Activated T-helper 1 cell treated with anti-CD3 and anti-CD28 coated beads, Interleukin-12 subunit alpha, Interleukin-12 subunit beta, Interleukin-2, Interleukin-4 antibody, amounts not matched to agents 30 ng/mL and 10 ng/mL and 1 ng/mL, durations not matched to agents 14 hours and 24 hours and 36 hours (primary cell): Measurements from ENCODE around the gene SLC19A2. TPM values are rescaled to one million over a fixed set of nuclear protein-coding genes. Genes with fewer than 3 reads are reported as not detected.

Experiments used
- DNase-seq: peaks from one replicate; pipeline ENCODE4 v3.0.0; 2021; ENCODE audit warnings: low spot score
- H3K27ac Mint-ChIP-seq: one replicate; pipeline ENCODE4 v1.8.0; 2021; ENCODE audit warnings: mild to moderate bottlenecking, mixed read lengths
- H3K27me3 Mint-ChIP-seq: one replicate; pipeline ENCODE4 v1.8.0; 2022; ENCODE audit warnings: mild to moderate bottlenecking, moderate library complexity, mixed read lengths; ENCODE audit not compliant: insufficient read depth
- H3K36me3 Mint-ChIP-seq: one replicate; pipeline ENCODE4 v1.8.0; 2021; ENCODE audit warnings: low read depth, mixed read lengths
- H3K4me1 Mint-ChIP-seq: one replicate; pipeline ENCODE4 v1.8.0; 2021; ENCODE audit warnings: low read depth, mixed read lengths
- H3K4me3 Mint-ChIP-seq: one replicate; pipeline ENCODE4 v1.8.0; 2021; ENCODE audit warnings: mild to moderate bottlenecking, moderate library complexity, mixed read lengths
- H3K9me3 Mint-ChIP-seq: one replicate; pipeline ENCODE4 v1.8.0; 2021; ENCODE audit warnings: mixed read lengths
- intact Hi-C: fragments of 100-400 bp; cut with micrococcal nuclease; formaldehyde crosslinking; loops from one replicate; pipeline ENCODE4 v1.15.1; 2024
- total RNA-seq: library from RNA; stranded (reverse); gene quantifications from 2 replicates; pipeline ENCODE4 v1.2.3, GENCODE V29; 2022

Gene SLC19A2
- total RNA-seq, 1 donor from 2014 or later, result 12.8 TPM

DNA sequence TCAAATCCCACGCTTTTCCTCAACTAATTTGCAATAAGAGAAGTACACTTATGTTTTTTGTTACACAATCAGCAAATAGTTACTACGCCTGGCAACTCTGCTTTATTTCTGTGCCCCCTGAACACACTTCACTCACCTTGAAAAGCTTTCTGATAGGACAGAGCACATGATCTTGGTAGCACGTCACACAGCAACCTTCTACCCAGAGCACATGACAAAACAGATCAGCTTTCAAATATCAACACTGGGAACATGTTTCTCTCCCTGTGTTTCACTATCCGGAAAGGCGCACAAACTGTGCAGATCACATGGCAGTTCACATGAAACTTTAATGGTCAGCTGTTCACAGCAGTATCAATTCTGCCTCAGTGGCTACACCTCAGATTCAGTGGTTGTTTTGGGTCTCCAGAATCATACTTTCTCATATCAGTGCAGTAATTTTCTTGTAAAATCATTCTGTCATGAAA is 2.2 kb downstream of the SLC19A2 start:
- H3K27me3 Mint-ChIP-seq, result no peaks in the 10 kb centered on the region
- no peaks in the 10 kb centered on the region for H3K9me3 Mint-ChIP-seq
- no peak for DNase-seq
- H3K36me3 Mint-ChIP-seq, result peaks cover 6% of the 10 kb centered on the region
- H3K27ac Mint-ChIP-seq, result no peak overlapping the region
- H3K4me3 Mint-ChIP-seq, result peak overlapping the region; percentile 94
- intact Hi-C loops, result loop anchor here (10.0 kb wide), 3 partner anchors 1019 to 1139 kb away; no protein-coding TSS in a partner anchor
- H3K4me1 Mint-ChIP-seq, result peaks cover 65% of the 10 kb centered on the region

DNA sequence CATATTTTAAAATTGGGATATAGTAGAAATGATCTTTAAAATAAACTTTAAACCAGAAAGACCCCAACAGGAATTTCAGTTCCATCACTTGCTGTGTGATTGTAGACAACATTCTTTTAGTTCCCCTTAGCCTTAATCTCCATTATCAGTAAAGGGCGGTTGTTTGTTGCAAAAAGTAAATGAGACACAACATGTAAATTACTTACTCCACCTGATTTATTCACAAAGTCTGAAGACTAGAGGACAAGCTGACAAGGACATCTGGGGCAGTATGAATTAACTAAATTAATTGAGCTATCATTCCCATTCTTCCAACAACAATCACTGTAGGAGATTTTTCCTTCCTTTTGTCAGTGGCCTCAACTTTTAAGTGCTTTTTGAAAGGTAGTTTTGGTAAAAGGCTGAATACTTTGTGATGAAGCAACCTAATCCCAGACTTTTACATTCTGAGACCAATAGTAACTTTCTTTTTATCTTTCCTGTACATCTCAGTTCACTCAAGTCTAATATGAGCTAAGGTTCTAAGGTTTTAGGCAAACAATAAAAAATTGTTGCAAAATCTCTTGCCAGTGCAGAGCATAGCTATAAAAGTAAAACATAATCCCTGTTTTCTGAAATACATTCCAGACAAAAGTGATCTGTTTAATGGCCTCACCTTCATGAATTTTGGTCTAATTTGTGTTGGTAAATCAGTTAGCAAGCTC is 6.2 kb downstream of the SLC19A2 start:
- no peaks in the 10 kb centered on the region for H3K9me3 Mint-ChIP-seq
- no peak overlapping the region for H3K4me3 Mint-ChIP-seq
- intact Hi-C loops, result loop anchor here (10.0 kb wide), 3 partner anchors 1015 to 1135 kb away; no protein-coding TSS in a partner anchor
- no peaks in the 10 kb centered on the region for H3K27me3 Mint-ChIP-seq
- H3K27ac Mint-ChIP-seq, result no peak overlapping the region
- no peak for DNase-seq
- peaks cover 44% of the 10 kb centered on the region for H3K4me1 Mint-ChIP-seq
- H3K36me3 Mint-ChIP-seq, result peaks cover 13% of the 10 kb centered on the region

DNA sequence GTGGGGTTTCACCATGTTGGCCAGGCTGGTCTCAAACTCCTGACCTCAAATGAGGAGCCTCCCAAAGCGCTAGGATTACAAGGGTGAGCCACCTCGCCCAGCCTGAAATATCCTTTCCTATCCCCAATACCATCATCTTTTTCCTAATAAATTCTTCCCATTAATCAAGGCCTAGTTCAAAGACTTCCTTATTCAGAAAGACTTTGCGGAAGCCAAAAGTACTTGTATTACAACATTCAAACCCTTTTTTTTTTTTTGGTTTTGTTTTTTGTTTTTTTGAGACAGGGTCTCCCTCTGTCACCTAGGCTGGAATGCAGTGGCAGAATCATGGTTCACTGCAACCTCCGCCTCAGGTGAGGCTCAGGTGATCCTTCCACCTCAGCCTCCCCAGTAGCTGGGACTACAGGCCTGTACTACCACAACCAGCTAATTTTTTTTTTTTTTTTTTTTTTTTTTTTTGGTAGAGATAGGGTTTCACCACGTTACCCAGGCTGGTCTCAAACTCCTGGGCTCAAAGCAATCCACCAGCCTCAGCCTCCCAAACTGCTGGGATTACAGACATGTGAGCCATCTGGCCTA is 7.6 kb downstream of the SLC19A2 start:
- intact Hi-C loops, result no loop called here
- DNase-seq, result no peak

DNA sequence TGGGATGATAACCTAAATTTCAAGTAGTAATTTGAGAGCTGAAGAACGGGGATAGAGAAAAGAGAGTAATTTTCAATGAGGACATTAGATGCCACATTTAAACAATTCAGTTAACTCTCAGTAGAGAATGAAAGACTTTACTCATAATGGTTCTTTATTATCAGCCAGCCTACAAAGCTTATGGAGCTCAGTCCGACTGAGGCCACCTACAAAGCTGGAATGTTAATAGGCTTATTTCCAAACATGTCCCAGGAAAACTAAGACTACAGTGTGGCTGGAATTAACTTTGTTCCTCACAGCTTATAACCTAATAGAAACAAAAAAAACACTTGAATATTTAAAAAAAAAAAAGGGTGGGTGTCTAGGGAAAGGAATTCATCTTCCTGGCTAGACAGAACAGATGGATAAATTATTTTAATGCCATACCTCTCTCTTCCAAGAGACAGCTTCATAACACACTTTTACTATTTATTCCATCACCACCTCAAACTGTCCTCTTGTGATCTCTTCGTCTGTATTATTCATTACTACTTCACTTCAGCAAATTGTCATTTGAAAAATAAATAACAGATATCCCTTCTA is 9.8 kb downstream of the SLC19A2 start:
- Mint-ChIP-seq H3K27me3 (no peaks in the 10 kb centered on the region), H3K9me3 (no peaks in the 10 kb centered on the region), H3K4me1 (peaks cover 17% of the 10 kb centered on the region), H3K4me3 (no peak overlapping the region), H3K27ac (no peak overlapping the region), H3K36me3 (peaks cover 11% of the 10 kb centered on the region)
- intact Hi-C loops, result no loop called here
- no peak for DNase-seq

More for the DNA sequence above, 7.6 kb downstream of the SLC19A2 start:
- no peak overlapping the region for H3K27ac Mint-ChIP-seq
- no peaks in the 10 kb centered on the region for H3K9me3 Mint-ChIP-seq
- H3K4me3 Mint-ChIP-seq, result no peak overlapping the region
- H3K27me3 Mint-ChIP-seq, result no peaks in the 10 kb centered on the region
- peaks cover 11% of the 10 kb centered on the region for H3K36me3 Mint-ChIP-seq
- peaks cover 30% of the 10 kb centered on the region for H3K4me1 Mint-ChIP-seq

DNA sequence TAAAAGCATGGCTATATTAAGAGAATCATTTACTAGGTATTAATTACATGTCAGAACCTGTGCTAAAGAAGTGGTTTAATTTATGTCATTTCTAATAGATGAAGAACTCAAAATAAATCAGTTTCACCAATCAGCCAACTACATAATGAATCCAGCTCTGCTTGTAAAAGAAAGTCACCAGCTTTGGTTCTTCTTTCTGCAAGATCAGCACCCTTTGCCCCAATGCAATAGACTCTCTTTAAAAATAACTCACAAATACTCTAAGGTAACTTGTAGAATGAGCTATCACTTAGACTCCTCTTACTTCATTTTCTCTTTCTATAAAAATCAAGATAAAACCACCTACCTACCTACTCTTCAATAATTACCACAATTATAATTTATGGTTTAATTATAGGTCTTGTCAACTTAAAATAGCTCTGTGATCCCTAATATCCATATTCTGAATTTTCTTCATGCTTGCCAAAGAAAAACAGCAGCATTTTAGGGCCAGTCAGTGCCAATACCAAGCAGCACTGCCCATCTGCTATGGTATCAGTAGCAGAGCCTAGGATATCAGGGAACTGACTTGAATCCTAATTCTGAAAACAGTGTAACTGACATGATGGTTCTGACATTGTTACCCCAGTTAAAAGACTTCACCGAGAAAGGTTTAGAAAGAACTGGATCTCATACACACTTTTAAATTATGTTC is 11.3 kb downstream of the SLC19A2 start:
- no peaks in the 10 kb centered on the region for H3K27me3 Mint-ChIP-seq
- peaks cover 7% of the 10 kb centered on the region for H3K36me3 Mint-ChIP-seq
- H3K4me3 Mint-ChIP-seq, result no peak overlapping the region
- DNase-seq, result no peak
- no peaks in the 10 kb centered on the region for H3K9me3 Mint-ChIP-seq
- H3K4me1 Mint-ChIP-seq, result peaks cover 12% of the 10 kb centered on the region
- intact Hi-C loops, result no loop called here
- no peak overlapping the region for H3K27ac Mint-ChIP-seq

DNA sequence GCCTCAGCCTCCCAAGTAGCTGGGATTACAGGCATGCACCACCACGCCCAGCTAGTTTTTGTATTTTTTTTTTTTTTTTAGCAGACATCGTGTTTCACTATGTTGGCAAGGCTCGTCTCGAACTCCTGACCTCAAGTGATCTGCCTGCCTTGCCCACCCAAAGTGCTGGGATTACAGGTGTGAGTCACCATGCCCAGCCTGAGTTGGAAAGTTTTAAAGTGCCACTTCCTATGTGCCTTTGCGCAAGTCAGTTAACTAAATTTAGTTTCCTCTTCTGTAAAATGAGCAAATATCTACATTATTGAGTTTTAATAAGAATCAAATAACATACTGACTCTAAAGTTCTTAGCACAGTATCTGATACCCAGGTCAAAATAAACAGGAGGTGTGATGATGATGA is 12.4 kb downstream of the SLC19A2 start:
- peaks cover 9% of the 10 kb centered on the region for H3K36me3 Mint-ChIP-seq
- H3K9me3 Mint-ChIP-seq, result no peaks in the 10 kb centered on the region
- H3K4me3 Mint-ChIP-seq, result no peak overlapping the region
- peaks cover 8% of the 10 kb centered on the region for H3K4me1 Mint-ChIP-seq
- H3K27me3 Mint-ChIP-seq, result no peaks in the 10 kb centered on the region
- no peak overlapping the region for H3K27ac Mint-ChIP-seq
- intact Hi-C loops, result no loop called here
- no peak for DNase-seq

DNA sequence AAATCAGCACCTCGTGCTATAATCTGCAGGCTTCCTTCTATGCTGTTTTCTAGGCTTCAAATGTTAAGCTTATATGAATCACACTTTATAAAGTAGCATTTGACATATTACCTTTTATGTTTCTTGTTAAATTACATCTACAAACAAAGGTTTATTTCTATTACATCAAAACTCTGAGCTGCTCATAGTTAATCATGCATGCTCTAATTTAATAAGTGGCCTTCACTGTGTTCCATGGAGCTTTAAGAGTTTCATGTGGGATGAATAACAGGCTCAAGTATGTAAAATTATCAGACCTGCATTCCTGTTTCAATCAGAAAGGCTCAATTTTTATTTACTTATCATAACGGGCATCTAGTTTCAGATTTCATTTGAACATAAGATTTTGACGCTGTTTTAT is 13.0 kb downstream of the SLC19A2 start:
- Mint-ChIP-seq H3K4me1 (peaks cover 8% of the 10 kb centered on the region), H3K27me3 (no peaks in the 10 kb centered on the region), H3K9me3 (no peaks in the 10 kb centered on the region), H3K36me3 (peaks cover 12% of the 10 kb centered on the region), H3K4me3 (no peak overlapping the region), H3K27ac (no peak overlapping the region)
- DNase-seq, result no peak
- intact Hi-C loops, result no loop called here

- no peak for DNase-seq
- Mint-ChIP-seq H3K9me3 (no peaks in the 10 kb centered on the region), H3K4me3 (no peak overlapping the region), H3K27ac (no peak overlapping the region), H3K27me3 (no peaks in the 10 kb centered on the region), H3K36me3 (peaks cover 17% of the 10 kb centered on the region), H3K4me1 (no peaks in the 10 kb centered on the region)
- intact Hi-C loops, result no loop called here
Observed at GRCh38 chr1:169468982-169469381, 16.8 kb downstream of the SLC19A2 start.

DNA sequence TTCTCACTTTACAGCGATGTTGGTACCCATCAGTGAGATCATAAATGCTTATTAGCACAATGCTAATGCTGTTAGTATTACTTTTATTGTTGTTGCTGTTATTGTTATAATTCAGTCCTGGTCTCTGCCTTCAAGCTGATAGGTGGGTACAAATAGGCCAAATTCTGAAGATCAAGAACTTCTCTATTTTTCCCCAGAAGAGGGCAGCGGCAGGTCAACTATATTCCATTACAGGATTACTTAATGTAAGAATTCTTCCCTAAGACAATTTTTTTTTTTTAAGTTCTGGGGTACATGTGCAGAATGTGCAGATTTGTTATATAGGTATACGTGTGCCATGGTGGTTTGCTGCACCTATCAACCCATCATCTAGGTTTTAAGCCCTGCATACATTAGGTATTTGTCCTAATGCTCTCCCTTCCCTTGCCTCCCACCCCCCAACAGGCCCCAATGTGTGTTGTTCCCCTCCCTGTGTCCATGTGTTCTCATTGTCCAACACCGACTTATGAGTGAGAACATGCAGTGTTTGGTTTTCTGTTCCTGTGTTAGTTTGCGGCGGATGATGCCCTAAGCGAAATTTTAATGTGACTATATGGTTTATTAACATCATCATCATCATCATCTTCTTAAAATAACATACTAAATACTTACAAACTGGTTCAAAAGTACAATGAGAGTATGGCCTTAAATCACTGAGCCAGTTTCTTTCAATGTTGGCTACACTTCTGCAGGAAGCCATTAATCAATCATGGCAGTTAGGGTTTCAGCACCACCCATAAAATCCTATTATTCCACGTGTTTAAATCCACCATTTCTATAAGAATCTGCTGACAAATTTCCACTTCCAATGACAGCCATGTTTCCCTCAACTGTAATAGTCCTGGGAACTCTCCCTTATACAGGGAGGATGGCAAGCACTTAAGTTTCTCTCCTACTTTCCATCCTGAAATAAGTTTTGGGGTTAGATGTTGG is 19.2 kb downstream of the SLC19A2 start:
- no peak for DNase-seq

GRCh38 chr1:169465281-169465680 is 20.5 kb downstream of the SLC19A2 start:
- H3K4me3 Mint-ChIP-seq, result no peak overlapping the region
- intact Hi-C loops, result loop anchor here (2.0 kb wide), 1 partner anchor 20 kb away; the partner anchor contains the start of gene SLC19A2
- no peaks in the 10 kb centered on the region for H3K9me3 Mint-ChIP-seq
- no peak for DNase-seq
- peaks cover 13% of the 10 kb centered on the region for H3K4me1 Mint-ChIP-seq
- H3K27ac Mint-ChIP-seq, result no peak overlapping the region
- no peaks in the 10 kb centered on the region for H3K27me3 Mint-ChIP-seq
- H3K36me3 Mint-ChIP-seq, result peaks cover 25% of the 10 kb centered on the region

More for the DNA sequence above, 19.2 kb downstream of the SLC19A2 start:
- Mint-ChIP-seq H3K4me3 (no peak overlapping the region), H3K27ac (no peak overlapping the region), H3K36me3 (peaks cover 20% of the 10 kb centered on the region), H3K4me1 (peaks cover 1% of the 10 kb centered on the region), H3K27me3 (no peaks in the 10 kb centered on the region), H3K9me3 (no peaks in the 10 kb centered on the region)
- intact Hi-C loops, result loop anchor here (1.0 kb wide), 1 partner anchor 80 kb away; no protein-coding TSS in a partner anchor

GRCh38 chr1:169462385-169462784 is 23.4 kb downstream of the SLC19A2 start:
- peaks cover 21% of the 10 kb centered on the region for H3K4me1 Mint-ChIP-seq
- H3K27ac Mint-ChIP-seq, result no peak overlapping the region
- no peak for DNase-seq
- intact Hi-C loops, result no loop called here
- H3K9me3 Mint-ChIP-seq, result peaks cover 4% of the 10 kb centered on the region
- H3K27me3 Mint-ChIP-seq, result no peaks in the 10 kb centered on the region
- H3K36me3 Mint-ChIP-seq, result peaks cover 19% of the 10 kb centered on the region
- H3K4me3 Mint-ChIP-seq, result no peak overlapping the region
